HG03103 (cell line): ENCODE measurements around the gene CLK4.
A peak's percentile ranks its signal among the peaks of the same experiment; 100 is the strongest.

ENCODE experiments used
- ATAC-seq: cut with Tn5 transposase; IDR thresholded peaks from one replicate; pipeline ENCODE4 v1.9.1; 2021; ENCODE audit warnings: low read depth; ENCODE audit not compliant: unreplicated experiment

CLK4 gene

DNA sequence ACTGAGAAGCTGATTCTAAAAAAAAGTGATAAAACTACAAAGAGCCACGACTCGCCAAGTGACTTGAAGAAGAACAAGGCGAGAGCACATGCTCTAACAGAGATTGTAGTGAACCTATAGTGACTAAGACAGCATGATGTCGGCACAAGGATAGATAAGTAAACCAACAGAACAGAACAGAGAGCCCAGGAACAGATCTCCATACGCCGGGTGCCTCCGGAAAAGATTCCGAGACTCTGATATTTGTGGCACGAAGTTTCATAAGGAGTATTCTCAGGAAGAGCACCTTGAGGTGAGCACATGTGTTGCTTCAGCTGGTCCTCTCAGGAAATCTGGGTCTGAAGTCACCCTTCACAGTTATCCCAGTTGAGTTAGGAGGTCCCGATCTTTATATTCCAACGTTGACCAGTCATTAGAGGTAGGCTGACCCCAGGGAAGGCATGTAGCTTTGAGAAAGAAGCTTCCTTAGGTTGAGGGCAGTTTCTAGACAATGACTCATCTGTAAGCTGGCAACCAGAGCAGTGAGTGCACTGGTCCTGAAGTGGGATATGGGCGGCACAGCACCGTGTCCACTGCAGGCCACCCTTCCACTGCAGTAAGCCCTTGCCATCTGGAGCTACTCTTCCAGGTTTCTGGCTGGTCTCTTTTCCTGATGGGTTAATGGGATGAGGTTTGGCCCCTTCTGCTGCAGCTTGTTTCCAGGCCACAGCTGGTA, 13.6 kb upstream of the CLK4 start:
- ATAC-seq: no peak

GRCh38 chr5:178637356-178638074, 10.7 kb upstream of the CLK4 start:
- no peak for ATAC-seq

DNA sequence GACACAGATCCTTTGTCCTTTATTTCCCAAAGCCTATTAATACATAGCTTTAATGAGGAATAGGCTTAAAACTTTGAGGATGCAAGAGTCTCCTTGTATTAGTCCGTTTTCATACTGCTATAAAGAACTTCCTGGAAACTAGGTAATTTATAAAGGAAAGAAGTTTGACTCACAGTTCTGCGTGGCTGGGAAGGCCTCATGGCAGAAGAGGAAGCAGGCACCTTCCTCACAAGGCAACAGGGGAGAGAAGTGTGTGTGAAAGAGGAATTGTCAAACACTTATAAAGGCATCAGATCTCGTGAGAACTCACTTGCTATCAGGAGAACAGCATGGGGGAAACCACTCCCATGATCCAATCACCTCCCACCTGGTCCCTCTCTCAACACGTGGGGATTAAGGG, 5.4 kb upstream of the CLK4 start:
- no peak for ATAC-seq

GRCh38 chr5:178630951-178631350, 4.1 kb upstream of the CLK4 start:
- no peak for ATAC-seq

DNA sequence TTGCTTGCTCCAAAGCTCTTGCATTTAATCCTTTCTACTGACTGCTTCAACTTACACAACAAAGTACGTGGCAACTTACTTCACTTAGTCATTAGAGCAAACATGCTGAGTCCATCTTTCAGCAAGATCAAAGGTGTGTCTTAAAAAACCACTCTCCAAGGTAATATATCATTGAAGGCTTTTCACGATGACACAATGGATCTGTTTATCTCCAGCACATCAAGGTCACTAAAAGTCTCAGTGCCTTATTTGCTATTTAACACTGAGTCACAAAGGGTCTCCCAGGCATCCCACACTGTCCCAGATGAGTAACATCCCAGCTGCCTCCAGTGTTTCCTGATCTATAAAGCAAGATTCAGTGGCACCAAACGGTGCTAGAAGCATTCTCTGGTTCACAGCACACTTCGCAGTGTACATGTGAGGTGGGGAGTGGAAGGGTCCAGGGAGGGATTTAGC, 3.7 kb upstream of the CLK4 start:
- ATAC-seq: no peak

DNA sequence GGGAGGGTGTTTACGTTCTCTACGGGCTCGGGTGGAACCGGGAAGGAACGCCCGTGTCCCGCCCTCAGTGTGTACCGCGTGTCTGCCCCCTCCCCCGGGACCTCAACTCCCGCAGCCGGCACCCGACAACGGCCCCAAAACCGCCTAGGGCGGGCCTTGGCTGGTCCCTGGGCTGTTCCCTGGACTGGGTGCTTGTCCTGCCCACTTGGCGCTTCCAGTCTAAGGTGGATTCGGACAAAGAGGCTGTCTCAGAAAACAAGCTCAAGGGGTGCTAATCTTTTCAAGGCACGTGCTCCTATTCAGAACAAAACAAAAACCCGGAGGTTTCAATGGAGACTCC, 379 bp upstream of the CLK4 start:
- ATAC-seq: no peak

GRCh38 chr5:178625679-178626483, 969 bp downstream of the CLK4 start:
- ATAC-seq: peak; percentile 20

- no peak for ATAC-seq
Measured at GRCh38 chr5:178624631-178625546, 2.0 kb downstream of the CLK4 start.

DNA sequence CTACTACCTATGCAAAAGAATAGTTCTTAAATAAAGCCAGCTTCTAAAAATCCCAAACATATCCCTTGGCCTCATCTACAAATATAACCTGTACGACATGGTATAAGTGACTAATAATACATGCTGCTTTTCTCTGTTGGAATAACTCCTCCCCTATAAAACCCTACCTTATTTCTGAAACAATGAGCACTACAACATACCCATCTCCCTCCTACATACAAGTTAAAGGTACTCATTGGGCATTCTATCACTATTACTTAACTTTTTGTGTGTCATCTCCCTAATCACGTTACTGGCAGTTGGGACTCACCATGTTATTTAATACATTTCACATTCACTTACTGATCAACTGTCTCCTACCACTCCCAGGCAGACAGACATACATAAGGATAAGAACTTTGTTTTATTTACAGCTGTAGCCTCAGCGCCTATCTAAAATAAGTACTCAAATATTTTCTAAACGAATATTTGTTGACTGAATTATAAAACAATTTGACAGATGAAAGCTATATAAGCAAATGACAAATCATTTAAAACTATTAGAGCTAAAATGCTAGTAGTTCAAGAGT, 4.1 kb downstream of the CLK4 start:
- no peak for ATAC-seq

- no peak for ATAC-seq
Measured at GRCh38 chr5:178619390-178619789, 7.5 kb downstream of the CLK4 start.

GRCh38 chr5:178612299-178612698, 14.6 kb downstream of the CLK4 start:
- ATAC-seq: no peak

DNA sequence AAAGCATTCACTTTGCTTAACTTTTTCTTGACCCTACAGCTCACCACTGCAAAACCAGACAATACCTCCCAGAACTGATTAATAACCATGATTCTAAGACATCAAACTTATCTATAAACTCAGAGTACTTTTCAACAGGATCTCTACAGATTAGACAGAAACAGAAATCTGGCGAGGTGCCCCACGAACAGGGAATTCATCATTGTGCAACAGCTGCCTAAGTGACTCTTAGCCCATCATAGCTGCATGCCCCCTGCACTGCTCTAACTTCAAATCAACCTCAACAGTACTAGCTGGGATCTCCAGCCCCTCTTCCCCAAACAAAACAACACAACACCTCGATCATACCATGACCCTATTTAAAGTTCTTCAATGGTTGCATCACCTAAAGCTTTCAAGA, 20.6 kb downstream of the CLK4 start:
- ATAC-seq: no peak

DNA sequence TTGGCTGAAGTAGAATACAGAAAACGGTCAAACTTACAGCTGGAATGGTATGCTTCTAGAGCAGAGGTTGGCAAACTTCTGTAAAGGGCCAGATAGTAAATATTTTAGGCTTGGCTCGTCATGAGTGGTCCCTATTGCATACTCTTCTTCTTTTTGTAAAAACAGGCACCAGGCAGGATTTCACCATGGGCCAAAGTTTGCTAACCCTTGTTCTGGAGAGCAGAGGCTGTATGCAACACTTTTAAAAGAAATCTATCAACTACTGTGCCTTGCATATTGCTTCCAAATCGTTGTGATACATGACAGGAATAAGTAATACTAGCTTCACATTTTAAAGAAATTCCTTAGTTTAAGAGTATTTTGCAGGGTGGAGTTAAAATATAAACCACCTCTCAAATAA, 21.1 kb downstream of the CLK4 start:
- ATAC-seq: no peak

GRCh38 chr5:178602752-178603151, 24.1 kb downstream of the CLK4 start:
- ATAC-seq: no peak

DNA sequence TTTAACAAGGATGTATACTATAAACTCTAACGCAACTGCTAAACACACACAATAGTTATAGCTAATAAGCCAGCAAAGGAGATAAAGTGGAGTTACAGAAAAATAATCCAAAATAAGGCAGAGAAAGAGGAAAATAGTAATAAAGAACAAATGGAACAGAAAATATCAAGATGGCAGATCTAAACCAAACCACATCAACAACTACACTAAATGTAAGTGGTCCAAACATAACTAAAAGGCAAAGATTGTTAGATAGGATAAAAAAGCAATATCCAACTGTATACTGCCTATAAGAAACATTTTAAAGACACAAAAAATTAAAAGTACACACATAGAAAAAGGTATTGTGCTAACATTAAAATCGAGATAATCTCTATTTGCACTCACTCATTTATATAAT, 31.1 kb downstream of the CLK4 start:
- ATAC-seq: no peak

GRCh38 chr5:178595150-178595549, 31.7 kb downstream of the CLK4 start:
- ATAC-seq: no peak

- ATAC-seq: no peak
Measured at GRCh38 chr5:178590924-178591423, 35.9 kb downstream of the CLK4 start.

DNA sequence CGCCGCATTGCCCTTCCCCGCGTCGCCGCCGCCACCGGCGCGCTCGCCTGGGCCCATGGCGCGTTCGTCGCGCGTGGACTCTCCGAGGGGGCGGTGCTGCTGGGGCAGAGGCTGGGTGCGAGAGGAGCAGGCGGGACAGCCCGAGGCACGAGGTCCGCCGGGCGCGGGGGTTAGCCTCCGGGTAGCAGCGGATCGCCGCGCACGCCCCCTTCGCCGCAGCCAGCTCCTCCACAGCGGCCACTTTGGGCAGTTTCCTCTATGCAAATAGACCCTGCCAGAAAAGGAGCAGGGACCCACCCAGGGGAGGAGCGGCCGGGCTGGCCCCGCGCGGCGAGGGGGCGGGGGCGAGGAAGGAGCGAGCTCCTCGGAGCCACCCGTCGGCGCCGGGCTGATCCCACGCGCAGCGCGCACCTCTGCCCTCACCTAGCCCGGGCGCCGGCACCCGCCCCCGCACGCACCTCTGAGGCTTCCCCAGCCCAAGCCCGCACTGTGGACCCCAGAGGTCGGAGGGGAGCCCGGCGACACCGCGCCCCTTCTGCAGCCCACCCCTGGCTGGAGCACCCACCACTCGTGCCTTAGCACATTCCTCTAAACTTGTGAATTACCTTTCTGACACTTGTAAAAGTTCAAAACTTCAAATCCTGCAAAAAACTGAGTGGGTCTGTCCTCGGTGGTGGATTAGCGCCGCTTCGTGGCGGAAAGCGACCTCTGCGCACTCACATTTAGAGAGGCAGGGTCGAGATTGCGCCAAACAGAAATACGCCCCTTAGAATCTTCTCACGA, 36.5 kb downstream of the CLK4 start, which contains the start of gene COL23A1:
TSS of gene COL23A1 (minus strand) at position 253 of the 783 bp plus-strand sequence.
- ATAC-seq: no peak
